LNCaP clone FGC (cell line): ENCODE results near the gene KDM7A.

ENCODE experiments used
- DNase-seq: peaks from one replicate; pipeline ENCODE4 v3.0.0-alpha.2; 2011; ENCODE audit warnings: low read depth
- H3K4me3 ChIP-seq: 2 replicates; pipeline ENCODE4 v1.5.1; 2011; ENCODE audit warnings: mild to moderate bottlenecking, low read depth, low read length, control low read depth
- CTCF ChIP-seq: IDR thresholded peaks from 2 replicates; pipeline ENCODE4 v1.5.1; 2012; ENCODE audit warnings: mild to moderate bottlenecking; ENCODE audit not compliant: control insufficient read depth, insufficient read depth; ENCODE audit errors: extremely low read depth

The KDM7A gene

GRCh38 chr7:140197938-140198337 lies 21.2 kb upstream of the KDM7A start:
- H3K4me3 ChIP-seq = no peak overlapping the region
- no peak for TF ChIP-seq CTCF
- no peak for DNase-seq

- no peak for TF ChIP-seq CTCF
- no peak for DNase-seq
- H3K4me3 ChIP-seq = no peak overlapping the region
These were observed 20.6 kb upstream of the KDM7A start for GRCh38 chr7:140197218-140197890.

- DNase-seq = no peak
- no peak overlapping the region for H3K4me3 ChIP-seq
- no peak for TF ChIP-seq CTCF
These were observed 19.8 kb upstream of the KDM7A start for GRCh38 chr7:140196361-140197217.

- DNase-seq = no peak
- TF ChIP-seq CTCF = no peak
These were observed 19.1 kb upstream of the KDM7A start for GRCh38 chr7:140195859-140196258.

GRCh38 chr7:140192620-140193019 lies 15.8 kb upstream of the KDM7A start:
- no peak for TF ChIP-seq CTCF
- no peak for DNase-seq

More at GRCh38 chr7:140195859-140196258, 19.1 kb upstream of the KDM7A start:
- no peak overlapping the region for H3K4me3 ChIP-seq

GRCh38 chr7:140192176-140192575 lies 15.4 kb upstream of the KDM7A start:
- no peak for TF ChIP-seq CTCF
- no peak for DNase-seq
- no peak overlapping the region for H3K4me3 ChIP-seq

More at GRCh38 chr7:140192620-140193019, 15.8 kb upstream of the KDM7A start:
- no peak overlapping the region for H3K4me3 ChIP-seq
